ENCODE results near the gene USP49. TPM values are rescaled to one million over a fixed set of nuclear protein-coding genes. Genes with fewer than 3 reads are reported as not detected.

The USP49 gene
- total and polyA plus RNA-seq, 7 experiments from 2014 or later, result 0.44 to 6.0 (median 2.4) TPM

GRCh38 chr6:41858703-41859102 is 36.5 kb downstream of the USP49 start:
- DNase-seq (no peak), ATAC-seq (no peak)
- Mint-ChIP-seq H3K36me3 (no peaks in the 10 kb centered on the region), H3K4me1 (no peaks in the 10 kb centered on the region), H3K4me3 (no peak overlapping the region), H3K9me3 (no peaks in the 10 kb centered on the region), H3K27ac (no peak overlapping the region), H3K27me3 (no peaks in the 10 kb centered on the region)
- intact Hi-C loops (cut with micrococcal nuclease), result no loop called here
- Histone ChIP-seq H3K27ac (ENCODE audit: low read depth, low read length) (no peak overlapping the region), H3K4me1 (ENCODE audit: control insufficient read depth in 2 of 2, insufficient read depth in 2 of 2, low read length in 2 of 2) (no peaks in the 10 kb centered on the region), H3K4me3 (ENCODE audit: low read length) (no peak overlapping the region), H3K36me3 (ENCODE audit: control insufficient read depth in 2 of 3, insufficient read depth in 3 of 3, low read length in 3 of 3) (no peaks in the 10 kb centered on the region), H3K27me3 (ENCODE audit: control insufficient read depth in 2 of 2, insufficient read depth in 2 of 2, low read length in 2 of 2) (no peaks in the 10 kb centered on the region), H3K9me3 (ENCODE audit: control insufficient read depth in 2 of 3, low read length in 3 of 3) (no peaks in the 10 kb centered on the region)
- CTCF ChIA-PET, result interaction anchor here (0.6 kb wide), 1 partner anchor 79 kb away, joined by 3 read pairs; no protein-coding TSS in a partner anchor
- POLR2A ChIA-PET, result interaction anchor here (1.0 to 1.8 kb wide), 2 partner anchors 11 to 186 kb away, joined by 4 to 5 read pairs; no protein-coding TSS in a partner anchor

DNA sequence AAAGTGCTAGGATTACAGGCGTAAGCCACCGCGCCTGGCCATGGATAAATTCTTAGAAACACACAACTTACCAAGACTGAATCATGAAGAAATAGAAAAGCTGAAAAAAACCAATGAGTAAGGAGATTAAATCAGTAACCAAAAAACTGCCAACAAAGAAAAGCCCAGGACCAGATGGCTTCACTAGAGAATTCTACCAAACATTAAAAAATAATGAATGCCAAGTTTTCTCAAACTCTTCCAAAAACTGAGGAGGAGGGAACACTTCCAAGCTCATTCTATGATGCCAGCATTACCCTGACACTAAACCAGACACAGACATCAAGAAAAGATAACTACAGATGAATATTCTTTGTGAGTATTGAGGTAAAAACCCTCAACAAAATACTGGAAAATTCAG is 44.3 kb downstream of the USP49 start:
- Histone ChIP-seq H3K4me3 (ENCODE audit: low read length) (no peak overlapping the region), H3K27me3 (ENCODE audit: control insufficient read depth in 2 of 2, insufficient read depth in 2 of 2, low read length in 2 of 2) (no peaks in the 10 kb centered on the region), H3K27ac (ENCODE audit: low read depth, low read length) (no peak overlapping the region), H3K4me1 (ENCODE audit: control insufficient read depth in 2 of 2, insufficient read depth in 2 of 2, low read length in 2 of 2) (no peaks in the 10 kb centered on the region), H3K36me3 (ENCODE audit: control insufficient read depth in 2 of 3, insufficient read depth in 3 of 3, low read length in 3 of 3) (no peaks in the 10 kb centered on the region), H3K9me3 (ENCODE audit: control insufficient read depth in 2 of 3, low read length in 3 of 3) (no peaks in the 10 kb centered on the region)
- POLR2A ChIA-PET, result no interaction called here
- peaks cover 0 to 7% (median 0%) of the 10 kb centered on the region in 5 donors for H3K36me3 Mint-ChIP-seq
- no peak for DNase-seq
- no peak overlapping the region for H3K27ac Mint-ChIP-seq
- CTCF ChIA-PET, result interaction anchor here (0.9 kb wide), 1 partner anchor 193 kb away, joined by 3 read pairs; no protein-coding TSS in a partner anchor
- no peaks in the 10 kb centered on the region for H3K27me3 Mint-ChIP-seq
- no peaks in the 10 kb centered on the region for H3K9me3 Mint-ChIP-seq
- H3K4me3 Mint-ChIP-seq, result no peak overlapping the region
- peaks cover 4 to 13% (median 6%) of the 10 kb centered on the region in 7 donors for H3K4me1 Mint-ChIP-seq
- intact Hi-C loops (cut with micrococcal nuclease), result no loop called here
- ATAC-seq, result no peak

DNA sequence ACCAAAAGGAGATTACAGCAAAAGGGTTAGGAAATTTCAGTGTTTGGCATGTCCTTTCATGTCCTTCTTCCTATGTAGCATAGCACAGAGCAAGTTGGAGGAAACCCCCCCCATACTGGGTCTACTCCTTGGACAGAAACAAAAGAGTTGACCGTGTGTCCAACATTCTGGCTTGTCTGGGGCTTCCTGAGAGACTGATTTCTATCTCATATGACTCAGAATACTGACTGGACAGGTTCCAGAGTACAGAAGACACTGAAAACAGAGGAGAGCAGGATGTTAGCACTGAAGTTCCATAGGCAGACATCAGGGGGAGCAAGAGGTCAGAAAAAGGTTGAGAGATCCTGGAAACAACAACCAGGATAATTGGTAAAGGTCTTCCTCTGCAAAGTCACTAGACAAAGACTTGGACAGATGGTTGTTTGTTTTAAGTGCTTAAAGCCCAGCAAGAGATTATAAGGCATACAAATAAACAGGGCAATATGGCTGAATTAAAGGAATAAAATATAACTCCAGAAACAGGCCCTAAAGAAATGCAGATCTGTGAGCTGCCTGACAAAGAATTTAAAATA is 48.4 kb downstream of the USP49 start:
- POLR2A ChIA-PET, result interaction anchor here (1.0 to 1.4 kb wide), 2 partner anchors 10 to 199 kb away, joined by 4 read pairs; no protein-coding TSS in a partner anchor
- peak; percentile 80 for ATAC-seq
- no peaks in the 10 kb centered on the region for H3K9me3 Mint-ChIP-seq

DNA sequence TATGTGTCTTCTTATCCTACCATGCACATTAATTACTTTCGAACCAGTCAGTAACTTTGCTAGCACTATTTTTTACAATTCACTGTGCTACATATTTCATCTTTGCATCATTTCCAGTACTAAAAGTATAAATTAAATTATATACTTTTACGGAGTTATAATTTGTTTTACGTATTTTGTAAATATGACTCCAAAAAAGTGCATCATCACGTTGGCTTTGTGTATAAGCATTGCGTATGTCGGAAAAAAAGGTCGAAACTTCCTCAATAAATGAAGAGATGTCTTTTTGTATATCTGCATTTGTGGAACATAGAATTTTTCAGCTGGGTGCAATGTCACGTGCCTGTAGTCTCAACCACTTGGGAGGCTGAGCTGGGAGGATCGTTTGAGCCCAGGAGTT is 52.0 kb downstream of the USP49 start:
- no peak overlapping the region for H3K4me3 Mint-ChIP-seq
- H3K27ac Mint-ChIP-seq, result no peak overlapping the region
- ChIA-PET CTCF (no interaction called here), POLR2A (no interaction called here)
- no peak for ATAC-seq
- H3K27ac ChIP-seq (ENCODE audit: low read depth, low read length), result no peak overlapping the region
- H3K9me3 Mint-ChIP-seq, result no peaks in the 10 kb centered on the region
- H3K9me3 ChIP-seq (ENCODE audit: control insufficient read depth in 2 of 3, low read length in 3 of 3), result no peaks in the 10 kb centered on the region
- no peaks in the 10 kb centered on the region for H3K27me3 ChIP-seq (ENCODE audit: control insufficient read depth in 2 of 2, insufficient read depth in 2 of 2, low read length in 2 of 2)
- no peaks in the 10 kb centered on the region for H3K27me3 Mint-ChIP-seq
- DNase-seq, result no peak
- no peaks in the 10 kb centered on the region for H3K4me1 ChIP-seq (ENCODE audit: control insufficient read depth in 2 of 2, insufficient read depth in 2 of 2, low read length in 2 of 2)
- intact Hi-C loops (cut with micrococcal nuclease), result no loop called here
- H3K36me3 ChIP-seq (ENCODE audit: control insufficient read depth in 2 of 3, insufficient read depth in 3 of 3, low read length in 3 of 3), result no peaks in the 10 kb centered on the region
- H3K4me3 ChIP-seq (ENCODE audit: low read length), result no peak overlapping the region
- peaks cover 0 to 4% (median 0%) of the 10 kb centered on the region in 5 donors for H3K36me3 Mint-ChIP-seq
- peaks cover 4 to 13% (median 6%) of the 10 kb centered on the region in 7 donors for H3K4me1 Mint-ChIP-seq

More for the DNA sequence above, 48.4 kb downstream of the USP49 start:
- H3K4me3 ChIP-seq (ENCODE audit: low read length), result no peak overlapping the region
- no peaks in the 10 kb centered on the region for H3K9me3 ChIP-seq (ENCODE audit: control insufficient read depth in 2 of 3, low read length in 3 of 3)
- no peaks in the 10 kb centered on the region for H3K36me3 ChIP-seq (ENCODE audit: control insufficient read depth in 2 of 3, insufficient read depth in 3 of 3, low read length in 3 of 3)
- H3K4me1 ChIP-seq (ENCODE audit: control insufficient read depth in 2 of 2, insufficient read depth in 2 of 2, low read length in 2 of 2), result no peaks in the 10 kb centered on the region
- no peak overlapping the region for H3K4me3 Mint-ChIP-seq
- H3K27ac ChIP-seq (ENCODE audit: low read depth, low read length), result no peak overlapping the region
- peak overlapping the region in 4 of 9 donors; percentile 4 to 68 (median 32) for H3K27ac Mint-ChIP-seq
- intact Hi-C loops (cut with micrococcal nuclease), result loop anchor here (1.0 to 5.0 kb wide), 8 partner anchors 48 to 368 kb away; partner anchors contain the start of gene USP49 (in 2 of the 2)
- H3K4me1 Mint-ChIP-seq, result peaks cover 4 to 13% (median 6%) of the 10 kb centered on the region in 7 donors
- no peaks in the 10 kb centered on the region for H3K27me3 ChIP-seq (ENCODE audit: control insufficient read depth in 2 of 2, insufficient read depth in 2 of 2, low read length in 2 of 2)
- DNase-seq, result peak; percentile 8 to 63 (median 54)
- CTCF ChIA-PET, result interaction anchor here (0.6 to 2.1 kb wide), 10 partner anchors 11 to 322 kb away, joined by 3 to 15 read pairs (median 3); no protein-coding TSS in a partner anchor
- peaks cover 0 to 7% (median 0%) of the 10 kb centered on the region in 5 donors for H3K36me3 Mint-ChIP-seq
- H3K27me3 Mint-ChIP-seq, result no peaks in the 10 kb centered on the region

GRCh38 chr6:41840326-41840725 is 54.8 kb downstream of the USP49 start:
- H3K27ac ChIP-seq (ENCODE audit: low read depth, low read length), result no peak overlapping the region
- ATAC-seq (no peak), DNase-seq (no peak)
- H3K36me3 ChIP-seq (ENCODE audit: control insufficient read depth in 2 of 3, insufficient read depth in 3 of 3, low read length in 3 of 3), result no peaks in the 10 kb centered on the region
- H3K9me3 Mint-ChIP-seq, result no peaks in the 10 kb centered on the region
- no peak overlapping the region for H3K4me3 ChIP-seq (ENCODE audit: low read length)
- H3K27ac Mint-ChIP-seq, result no peak overlapping the region
- H3K36me3 Mint-ChIP-seq, result peaks cover 0 to 3% (median 0%) of the 10 kb centered on the region in 5 donors
- H3K4me1 ChIP-seq (ENCODE audit: control insufficient read depth in 2 of 2, insufficient read depth in 2 of 2, low read length in 2 of 2), result no peaks in the 10 kb centered on the region
- H3K4me3 Mint-ChIP-seq, result no peak overlapping the region
- intact Hi-C loops (cut with micrococcal nuclease), result no loop called here
- ChIA-PET POLR2A (no interaction called here), CTCF (no interaction called here)
- no peaks in the 10 kb centered on the region for H3K27me3 ChIP-seq (ENCODE audit: control insufficient read depth in 2 of 2, insufficient read depth in 2 of 2, low read length in 2 of 2)
- no peaks in the 10 kb centered on the region for H3K9me3 ChIP-seq (ENCODE audit: control insufficient read depth in 2 of 3, low read length in 3 of 3)
- peaks cover 3 to 7% (median 4%) of the 10 kb centered on the region in 7 donors for H3K4me1 Mint-ChIP-seq
- no peaks in the 10 kb centered on the region for H3K27me3 Mint-ChIP-seq

- no peak for ATAC-seq
- intact Hi-C loops (cut with micrococcal nuclease), result no loop called here
- H3K36me3 Mint-ChIP-seq, result peaks cover 0 to 3% (median 2%) of the 10 kb centered on the region in 5 donors
- Histone ChIP-seq H3K36me3 (ENCODE audit: control insufficient read depth in 2 of 3, insufficient read depth in 3 of 3, low read length in 3 of 3) (no peaks in the 10 kb centered on the region), H3K9me3 (ENCODE audit: control insufficient read depth in 2 of 3, low read length in 3 of 3) (no peaks in the 10 kb centered on the region), H3K27me3 (ENCODE audit: control insufficient read depth in 2 of 2, insufficient read depth in 2 of 2, low read length in 2 of 2) (no peaks in the 10 kb centered on the region), H3K4me1 (ENCODE audit: control insufficient read depth in 2 of 2, insufficient read depth in 2 of 2, low read length in 2 of 2) (no peaks in the 10 kb centered on the region), H3K4me3 (ENCODE audit: low read length) (no peak overlapping the region), H3K27ac (ENCODE audit: low read depth, low read length) (no peak overlapping the region)
- H3K27me3 Mint-ChIP-seq, result no peaks in the 10 kb centered on the region
- ChIA-PET POLR2A (no interaction called here), CTCF (no interaction called here)
- DNase-seq, result no peak
- no peak overlapping the region for H3K27ac Mint-ChIP-seq
- H3K9me3 Mint-ChIP-seq, result no peaks in the 10 kb centered on the region
- no peak overlapping the region for H3K4me3 Mint-ChIP-seq
- peaks cover 3 to 7% (median 4%) of the 10 kb centered on the region in 7 donors for H3K4me1 Mint-ChIP-seq
These were observed 58.5 kb downstream of the USP49 start for GRCh38 chr6:41836660-41837052.

Measured in naive thymus-derived CD4-positive, alpha-beta T cell (primary cell).